H9 (cell line): ENCODE results near the gene GCK. TPM values are rescaled to one million over a fixed set of nuclear protein-coding genes. Genes with fewer than 3 reads are reported as not detected.

Experiments
- DNase-seq: peaks from one replicate; pipeline ENCODE4 v3.0.0-alpha.2; 2017
- H2AFZ ChIP-seq: one replicate; pipeline ENCODE4 v1.6.1; 2013; ENCODE audit warnings: mild to moderate bottlenecking, low read length, control low read depth, moderate library complexity
- H2AK5ac ChIP-seq: 2 replicates; pipeline ENCODE4 v1.6.1; 2013; ENCODE audit warnings: low read length, control low read depth, mixed read lengths; ENCODE audit not compliant: insufficient read length
- H2BK120ac ChIP-seq: one replicate; pipeline ENCODE4 v1.6.1; 2013; ENCODE audit warnings: low read depth, mild to moderate bottlenecking, low read length, control low read depth, inconsistent platforms; ENCODE audit not compliant: poor library complexity, severe bottlenecking
- H2BK12ac ChIP-seq: 2 replicates; pipeline ENCODE4 v1.6.1; 2013; ENCODE audit warnings: low read length, control low read depth, mixed read lengths, low read depth; ENCODE audit not compliant: insufficient read length
- H2BK15ac ChIP-seq: 2 replicates; pipeline ENCODE4 v1.6.1; 2013; ENCODE audit warnings: low read depth, low read length, control low read depth
- H2BK20ac ChIP-seq: one replicate; pipeline ENCODE4 v1.6.1; 2013; ENCODE audit warnings: low read depth, mild to moderate bottlenecking, low read length, control low read depth, inconsistent platforms; ENCODE audit not compliant: poor library complexity, severe bottlenecking
- H2BK5ac ChIP-seq: 2 replicates; pipeline ENCODE4 v1.6.1; 2013; ENCODE audit warnings: low read length, control low read depth, mixed read lengths; ENCODE audit not compliant: insufficient read length
- H3K14ac ChIP-seq: 2 replicates; pipeline ENCODE4 v1.6.1; 2013; ENCODE audit warnings: low read length, control low read depth; ENCODE audit not compliant: insufficient read depth
- H3K18ac ChIP-seq: 2 replicates; pipeline ENCODE4 v1.6.1; 2013; ENCODE audit warnings: low read depth, mild to moderate bottlenecking, mixed read lengths, low read length, control low read depth; ENCODE audit not compliant: insufficient read length
- H3K23ac ChIP-seq: 2 replicates; pipeline ENCODE4 v1.6.1; 2013; ENCODE audit warnings: low read length, control low read depth, mixed read lengths, low read depth; ENCODE audit not compliant: insufficient read length
- H3K23me2 ChIP-seq: 2 replicates; pipeline ENCODE4 v1.6.1; 2013; ENCODE audit warnings: low read depth, mild to moderate bottlenecking, mixed read lengths, low read length, control low read depth; ENCODE audit not compliant: insufficient read length, poor library complexity, severe bottlenecking
- H3K27ac ChIP-seq: 2 replicates; pipeline ENCODE4 v1.5.1; 2013; ENCODE audit warnings: low read length, control low read depth, mixed read lengths, low read depth; ENCODE audit not compliant: insufficient read length
- H3K27me3 ChIP-seq: 2 replicates; pipeline ENCODE4 v1.6.1; 2013; ENCODE audit warnings: low read length, control low read depth, inconsistent platforms; ENCODE audit not compliant: insufficient read depth
- H3K4ac ChIP-seq: 2 replicates; pipeline ENCODE4 v1.6.1; 2013; ENCODE audit warnings: low read depth, mild to moderate bottlenecking, control low read depth, inconsistent platforms, low read length, moderate library complexity
- H3K4me1 ChIP-seq: 2 replicates; pipeline ENCODE4 v1.6.1; 2013; ENCODE audit warnings: low read length, control low read depth, inconsistent platforms; ENCODE audit not compliant: insufficient read depth
- H3K4me2 ChIP-seq: 2 replicates; pipeline ENCODE4 v1.6.1; 2013; ENCODE audit warnings: low read length, control low read depth, mixed read lengths; ENCODE audit not compliant: insufficient read length, insufficient read depth
- H3K56ac ChIP-seq: 2 replicates; pipeline ENCODE4 v1.6.1; 2013; ENCODE audit warnings: low read depth, mild to moderate bottlenecking, mixed read lengths, low read length, control low read depth; ENCODE audit not compliant: insufficient read length
- H3K79me1 ChIP-seq: 2 replicates; pipeline ENCODE4 v1.6.1; 2013; ENCODE audit warnings: low read depth, mild to moderate bottlenecking, moderate library complexity, low read length, control low read depth, inconsistent platforms; ENCODE audit not compliant: insufficient read depth, poor library complexity, severe bottlenecking
- H3K79me2 ChIP-seq: 2 replicates; pipeline ENCODE4 v1.6.1; 2013; ENCODE audit warnings: low read length, control low read depth, inconsistent platforms; ENCODE audit not compliant: insufficient read depth
- H3K9ac ChIP-seq: 2 replicates; pipeline ENCODE4 v1.6.1; 2013; ENCODE audit warnings: low read length, control low read depth, mixed read lengths; ENCODE audit not compliant: insufficient read length; ENCODE audit errors: extremely low read depth
- H3K9me3 ChIP-seq: one replicate; pipeline ENCODE4 v1.6.1; 2013; ENCODE audit warnings: low read depth, low read length, inconsistent platforms; ENCODE audit not compliant: control insufficient read depth
- H3T11ph ChIP-seq: one replicate; pipeline ENCODE4 v1.6.1; 2013; ENCODE audit warnings: mild to moderate bottlenecking, low read length, control low read depth, inconsistent platforms
- H4K20me1 ChIP-seq: one replicate; pipeline ENCODE4 v1.6.1; 2013; ENCODE audit not compliant: control insufficient read depth, insufficient read length, insufficient read depth
- H4K5ac ChIP-seq: 2 replicates; pipeline ENCODE4 v1.6.1; 2013; ENCODE audit warnings: low read depth, mild to moderate bottlenecking, mixed read lengths, low read length, control low read depth; ENCODE audit not compliant: insufficient read length
- H4K8ac ChIP-seq: replicated peaks from 2 replicates; pipeline ENCODE4 v1.6.1; 2013; ENCODE audit warnings: low read length, control low read depth, mixed read lengths, low read depth; ENCODE audit not compliant: insufficient read length
- H4K91ac ChIP-seq: 2 replicates; pipeline ENCODE4 v1.6.1; 2013; ENCODE audit warnings: low read depth, mild to moderate bottlenecking, moderate library complexity, mixed read lengths, low read length, control low read depth; ENCODE audit not compliant: insufficient read length
- H3K27ac Mint-ChIP-seq, 3 experiments: 2 replicates in 2 of 3; 3 replicates in 1 of 3; pipeline ENCODE4 v1.8.0; 2020 to 2021; ENCODE audit warnings: mixed read lengths in 3 of 3, mild to moderate bottlenecking in 1 of 3, moderate library complexity in 1 of 3
- H3K27me3 Mint-ChIP-seq: 2 replicates; pipeline ENCODE4 v1.8.0; 2021; ENCODE audit warnings: low read depth, mild to moderate bottlenecking, moderate library complexity, mixed read lengths
- H3K36me3 Mint-ChIP-seq, 3 experiments: 2 replicates in 2 of 3; 3 replicates in 1 of 3; pipeline ENCODE4 v1.8.0; 2020 to 2021; ENCODE audit warnings: low read depth in 3 of 3, mixed read lengths in 3 of 3; ENCODE audit not compliant: insufficient read depth in 1 of 3
- H3K4me1 Mint-ChIP-seq, 2 experiments: 2 replicates each; pipeline ENCODE4 v1.8.0; 2020; ENCODE audit warnings: mixed read lengths in 2 of 2
- H3K4me3 Mint-ChIP-seq, 2 experiments: 2 replicates in 1 of 2; 3 replicates in 1 of 2; pipeline ENCODE4 v1.8.0; 2020 to 2021; ENCODE audit warnings: mild to moderate bottlenecking in 2 of 2, mixed read lengths in 2 of 2, moderate library complexity in 1 of 2
- H3K9me3 Mint-ChIP-seq, 2 experiments: 2 replicates in 1 of 2; 3 replicates in 1 of 2; pipeline ENCODE4 v1.8.0; 2020; ENCODE audit warnings: mild to moderate bottlenecking in 2 of 2, mixed read lengths in 2 of 2, moderate library complexity in 1 of 2
- CTCF ChIP-seq: fragments of 200-600 bp; sonication (generic); conservative IDR thresholded peaks from 3 replicates; pipeline ENCODE4 v1.8.0; 2021; ENCODE audit warnings: antibody characterized with exemption, mild to moderate bottlenecking
- WGBS: extraction: QIAGEN DNeasy Blood & Tissue Kit; methylation state at CpG from one replicate; pipeline ENCODE4 v1.1.7; 2013; ENCODE audit warnings: missing lambda C conversion rate, low lambda C conversion rate, mixed read lengths; ENCODE audit not compliant: insufficient read length; ENCODE audit errors: extremely low coverage; 5-methylcytosine and 5-hydroxymethylcytosine counted together
- total RNA-seq: library from RNA; stranded (reverse); gene quantifications from 2 replicates; pipeline ENCODE4 v1.2.1, GENCODE V29; 2021

Gene GCK
- total RNA-seq, 1 experiment from 2014 or later, result 0.98 TPM

- no peak overlapping the region for H3K56ac ChIP-seq
- H2BK120ac ChIP-seq, result no peak overlapping the region
- H2AK5ac ChIP-seq, result no peak overlapping the region
- H3K9me3 Mint-ChIP-seq, result no peaks in the 10 kb centered on the region
- no peaks in the 10 kb centered on the region for H3K79me2 ChIP-seq
- no peak overlapping the region for H3K4ac ChIP-seq
- peak overlapping the region in 1 of 3 experiments; percentile 29; a peak in 1 of 7 replicates for H3K27ac Mint-ChIP-seq
- no peak overlapping the region; the same call in 1 of the 2 replicates for H3K14ac ChIP-seq
- H3K4me1 ChIP-seq, result no peaks in the 10 kb centered on the region; the same call in 1 of the 2 replicates
- no peak overlapping the region for H3K9ac ChIP-seq
- no peak overlapping the region for H2BK5ac ChIP-seq
- no peak for DNase-seq
- H4K5ac ChIP-seq, result no peak overlapping the region
- no peaks in the 10 kb centered on the region for H3K23me2 ChIP-seq
- H3K27me3 Mint-ChIP-seq, result peaks cover 2% of the 10 kb centered on the region
- H3K18ac ChIP-seq, result no peak overlapping the region
- H3K79me1 ChIP-seq, result no peaks in the 10 kb centered on the region
- H2AFZ ChIP-seq, result no peak overlapping the region
- no peak overlapping the region for H4K8ac ChIP-seq
- H3K9me3 ChIP-seq, result no peaks in the 10 kb centered on the region
- no peak overlapping the region for H2BK15ac ChIP-seq
- H3K27me3 ChIP-seq, result no peaks in the 10 kb centered on the region; the same call in 1 of the 2 replicates
- H3K4me2 ChIP-seq, result no peak overlapping the region
- no peak overlapping the region for H2BK12ac ChIP-seq
- H3K36me3 Mint-ChIP-seq, result no peaks in the 10 kb centered on the region
- no peak overlapping the region for H3K23ac ChIP-seq
- no peak overlapping the region for H3T11ph ChIP-seq
- TF ChIP-seq CTCF, result no peak
- no peak overlapping the region for H3K27ac ChIP-seq
- no CpG with 5 or more reads among the region's 12 CpGs for WGBS
- no peak overlapping the region for H4K91ac ChIP-seq
- no peak overlapping the region for H2BK20ac ChIP-seq
- H3K4me1 Mint-ChIP-seq, result peaks cover 13 to 16% of the 10 kb centered on the region in 2 experiments
- no peaks in the 10 kb centered on the region for H4K20me1 ChIP-seq
- no peak overlapping the region for H3K4me3 Mint-ChIP-seq
These were observed 30.2 kb downstream of the GCK start for GRCh38 chr7:44158873-44159631.
